Endothelial cell of hepatic sinusoid (primary cell): ENCODE data around the gene ZNF354C.
"Not testable (repeated sequence)": the region's sequence is repeated elsewhere in the genome, so short reads cannot be mapped to it uniquely, and the experiment has no call there.

Source experiments
- in situ Hi-C: cut with HindIII; loops from 2 replicates; pipeline ENCODE4 v1.10.0; 2017; ENCODE audit warnings: low sequenced_read_pairs

The ZNF354C gene

GRCh38 chr5:179060116-179061008 lies at the start of gene ZNF354C:
Gene ZNF354C (plus strand): TSS chr5:179060373. CDS start chr5:179062069, 1,696 bp downstream.
- in situ Hi-C loops = no loop called here

- in situ Hi-C loops = no loop called here
Observed at GRCh38 chr5:179023528-179024189, 36.5 kb upstream of the ZNF354C start, which contains the start of gene ZNF879. Gene ZNF879 (plus strand): TSS chr5:179023804. CDS start chr5:179025005, 1,201 bp downstream.

GRCh38 chr5:179033004-179033580 lies 27.1 kb upstream of the ZNF354C start:
- in situ Hi-C loops = loop anchor here (5.0 kb wide), 1 partner anchor 66 kb away; no protein-coding TSS in a partner anchor

- in situ Hi-C loops = no loop called here
Observed at GRCh38 chr5:179044765-179045164, 15.4 kb upstream of the ZNF354C start.

GRCh38 chr5:179051784-179052183 lies 8.4 kb upstream of the ZNF354C start:
- in situ Hi-C loops = no loop called here

- in situ Hi-C loops = no loop called here
Observed at GRCh38 chr5:179054036-179054785, 6.0 kb upstream of the ZNF354C start.

- in situ Hi-C loops = no loop called here
Observed at GRCh38 chr5:179054876-179055275, 5.3 kb upstream of the ZNF354C start.

GRCh38 chr5:179055436-179055835 lies 4.7 kb upstream of the ZNF354C start:
- in situ Hi-C loops = no loop called here

GRCh38 chr5:179055841-179056240 lies 4.3 kb upstream of the ZNF354C start:
- in situ Hi-C loops = no loop called here

- in situ Hi-C loops = no loop called here
Observed at GRCh38 chr5:179061025-179061424, 852 bp downstream of the ZNF354C start.

- in situ Hi-C loops = no loop called here
Observed at GRCh38 chr5:179065703-179066102, 5.5 kb downstream of the ZNF354C start.

- in situ Hi-C loops = no loop called here
Observed at GRCh38 chr5:179079165-179079987, 19.2 kb downstream of the ZNF354C start.

- in situ Hi-C loops = no loop called here
Observed at GRCh38 chr5:179080724-179081123, 20.6 kb downstream of the ZNF354C start.

GRCh38 chr5:179089502-179089901 lies 29.3 kb downstream of the ZNF354C start:
- in situ Hi-C loops = no loop called here

- in situ Hi-C loops = not testable (repeated sequence)
Observed at GRCh38 chr5:179101282-179101681, 41.1 kb downstream of the ZNF354C start.

GRCh38 chr5:179110528-179110927 lies 50.4 kb downstream of the ZNF354C start:
- in situ Hi-C loops = no loop called here

GRCh38 chr5:179111267-179112207 lies 51.4 kb downstream of the ZNF354C start:
- in situ Hi-C loops = no loop called here

- in situ Hi-C loops = no loop called here
Observed at GRCh38 chr5:179112469-179113142, 52.4 kb downstream of the ZNF354C start.
